HG03039 (cell line): ENCODE results near the gene TLN1.

Experiments used
- ATAC-seq: cut with Tn5 transposase; IDR thresholded peaks from one replicate; pipeline ENCODE4 v1.9.1; 2021; ENCODE audit warnings: mild to moderate bottlenecking, moderate library complexity; ENCODE audit not compliant: unreplicated experiment

TLN1 gene

GRCh38 chr9:35753466-35753865 is 21.5 kb upstream of the TLN1 start:
- ATAC-seq = no peak

GRCh38 chr9:35750256-35750531 is 18.2 kb upstream of the TLN1 start:
- ATAC-seq = no peak

GRCh38 chr9:35749515-35750255 is 17.7 kb upstream of the TLN1 start:
- ATAC-seq = no peak

GRCh38 chr9:35748858-35749514 is 17.0 kb upstream of the TLN1 start, which contains the start of the genes GBA2 and RGP1:
Gene GBA2 (minus strand): TSS chr9:35749228. CDS start chr9:35748704, 524 bp downstream.
Gene RGP1 (plus strand): TSS chr9:35749287. CDS start chr9:35749756, 469 bp downstream.
- peak; percentile 69 for ATAC-seq

- no peak for ATAC-seq
Observed at GRCh38 chr9:35748242-35748857, 16.4 kb upstream of the TLN1 start.

- no peak for ATAC-seq
Observed at GRCh38 chr9:35746583-35746982, 14.6 kb upstream of the TLN1 start.

- ATAC-seq = no peak
Observed at GRCh38 chr9:35745569-35745968, 13.6 kb upstream of the TLN1 start.

- ATAC-seq = no peak
Observed at GRCh38 chr9:35743880-35744518, 12.0 kb upstream of the TLN1 start.

GRCh38 chr9:35743452-35743851 is 11.5 kb upstream of the TLN1 start:
- no peak for ATAC-seq

GRCh38 chr9:35741740-35742139 is 9.7 kb upstream of the TLN1 start:
- ATAC-seq = no peak

GRCh38 chr9:35740243-35740642 is 8.2 kb upstream of the TLN1 start:
- no peak for ATAC-seq

GRCh38 chr9:35738924-35739323 is 6.9 kb upstream of the TLN1 start:
- no peak for ATAC-seq

GRCh38 chr9:35738186-35738585 is 6.2 kb upstream of the TLN1 start:
- no peak for ATAC-seq

- ATAC-seq = no peak
Observed at GRCh38 chr9:35737143-35737542, 5.1 kb upstream of the TLN1 start.

- no peak for ATAC-seq
Observed at GRCh38 chr9:35736201-35736633, 4.2 kb upstream of the TLN1 start.

GRCh38 chr9:35734096-35734495 is 2.1 kb upstream of the TLN1 start:
- no peak for ATAC-seq

- no peak for ATAC-seq
Observed at GRCh38 chr9:35732800-35733541, 976 bp upstream of the TLN1 start.

GRCh38 chr9:35731415-35732184 is 395 bp downstream of the TLN1 start:
- ATAC-seq = no peak

GRCh38 chr9:35730486-35730854 is 1.5 kb downstream of the TLN1 start:
- ATAC-seq = no peak
